Brain microvascular endothelial cell (primary cell): ENCODE data around the gene GRB7.

Source experiments
- DNase-seq: peaks from one replicate; pipeline ENCODE4 v3.0.0-alpha.2; 2020
- H3K27ac ChIP-seq: fragments of 250-450 bp; sonication (Bioruptor Pico); 2 replicates; pipeline ENCODE4 v1.5.1; 2020; ENCODE audit warnings: mild to moderate bottlenecking, moderate library complexity
- H3K27me3 ChIP-seq: fragments of 250-450 bp; sonication (Bioruptor Pico); replicated peaks from 2 replicates; pipeline ENCODE4 v1.5.1; 2020; ENCODE audit warnings: mild to moderate bottlenecking
- H3K36me3 ChIP-seq: fragments of 250-450 bp; sonication (Bioruptor Pico); replicated peaks from 2 replicates; pipeline ENCODE4 v1.5.1; 2020; ENCODE audit warnings: mild to moderate bottlenecking
- H3K4me3 ChIP-seq: 2 replicates; pipeline ENCODE4 v1.5.1; 2011; ENCODE audit warnings: low read depth, mild to moderate bottlenecking, control low read depth, low read length, moderate library complexity
- CTCF ChIP-seq: IDR thresholded peaks from 2 replicates; pipeline ENCODE4 v1.5.1; 2011; ENCODE audit warnings: low read depth, mild to moderate bottlenecking, moderate library complexity, low read length, control low read depth, inconsistent platforms; ENCODE audit errors: missing control alignments
- in situ Hi-C: cut with HindIII; loops from 2 replicates; pipeline ENCODE4 v1.10.0; 2017; ENCODE audit warnings: low sequenced_read_pairs, low pct_ligation_motif_present

Gene GRB7

GRCh38 chr17:39769974-39770587, 32.3 kb downstream of the GRB7 start:
- no peak overlapping the region for H3K4me3 ChIP-seq
- peaks cover 11% of the 10 kb centered on the region for H3K27me3 ChIP-seq
- no peaks in the 10 kb centered on the region for H3K36me3 ChIP-seq
- no peak overlapping the region for H3K27ac ChIP-seq
- in situ Hi-C loops, result no loop called here
- DNase-seq, result no peak
- no peak for TF ChIP-seq CTCF

GRCh38 chr17:39772415-39772814, 34.7 kb downstream of the GRB7 start:
- Histone ChIP-seq H3K27me3 (peaks cover 11% of the 10 kb centered on the region), H3K4me3 (no peak overlapping the region), H3K27ac (no peak overlapping the region), H3K36me3 (no peaks in the 10 kb centered on the region)
- TF ChIP-seq CTCF, result no peak
- in situ Hi-C loops, result no loop called here
- no peak for DNase-seq

GRCh38 chr17:39772987-39773934, 35.5 kb downstream of the GRB7 start:
- DNase-seq, result no peak
- TF ChIP-seq CTCF, result no peak
- H3K27me3 ChIP-seq, result peaks cover 11% of the 10 kb centered on the region
- H3K4me3 ChIP-seq, result no peak overlapping the region
- no peak overlapping the region for H3K27ac ChIP-seq
- no peaks in the 10 kb centered on the region for H3K36me3 ChIP-seq
- in situ Hi-C loops, result no loop called here

GRCh38 chr17:39774047-39774446, 36.3 kb downstream of the GRB7 start:
- in situ Hi-C loops, result no loop called here
- Histone ChIP-seq H3K4me3 (no peak overlapping the region), H3K27ac (no peak overlapping the region), H3K36me3 (no peaks in the 10 kb centered on the region), H3K27me3 (peaks cover 11% of the 10 kb centered on the region)
- DNase-seq, result no peak
- TF ChIP-seq CTCF, result no peak

GRCh38 chr17:39775031-39775430, 37.3 kb downstream of the GRB7 start:
- TF ChIP-seq CTCF, result no peak
- in situ Hi-C loops, result no loop called here
- DNase-seq, result no peak
- Histone ChIP-seq H3K27ac (no peak overlapping the region), H3K4me3 (no peak overlapping the region), H3K27me3 (peaks cover 8% of the 10 kb centered on the region), H3K36me3 (no peaks in the 10 kb centered on the region)
